GM08714 (cell line): ENCODE data around the gene ARMS2.

Experiments
- H3K4me3 ChIP-seq: fragments of 200-500 bp; sonication (Bioruptor generic); 2 replicates; pipeline ENCODE4 v1.5.1; 2014; ENCODE audit warnings: mild to moderate bottlenecking, low read length, inconsistent platforms
- ZNF274 ChIP-seq: IDR thresholded peaks from 2 replicates; pipeline ENCODE4 v1.6.1; 2012; ENCODE audit warnings: mild to moderate bottlenecking, low read depth, low read length

The ARMS2 gene

DNA sequence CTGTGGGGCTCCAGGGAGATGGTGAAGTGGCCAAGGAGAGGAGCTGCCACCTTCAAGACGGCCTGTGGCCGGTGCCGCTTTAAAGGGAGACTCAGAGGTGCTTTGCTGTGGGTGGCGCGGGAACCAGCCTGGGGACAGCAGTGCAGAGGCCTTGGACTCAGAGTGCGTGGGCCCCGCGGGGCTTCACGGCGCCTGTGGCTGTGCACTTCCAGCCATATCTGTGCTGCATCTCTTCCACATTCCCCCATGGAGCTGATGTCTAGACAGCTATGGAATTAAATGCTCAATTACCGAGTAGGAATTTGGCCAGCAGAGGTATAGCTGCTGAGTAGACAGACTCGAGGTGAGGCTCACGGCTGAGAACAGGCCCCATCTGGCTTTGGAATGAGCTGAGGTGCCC, 48.6 kb downstream of the ARMS2 start:
- H3K4me3 ChIP-seq: no peak overlapping the region
- TF ChIP-seq ZNF274: no peak

GRCh38 chr10:122503886-122504609, 49.6 kb downstream of the ARMS2 start:
- no peak for TF ChIP-seq ZNF274
- no peak overlapping the region for H3K4me3 ChIP-seq

- TF ChIP-seq ZNF274: no peak
- no peak overlapping the region for H3K4me3 ChIP-seq
Measured at GRCh38 chr10:122504610-122504950, 50.1 kb downstream of the ARMS2 start.

DNA sequence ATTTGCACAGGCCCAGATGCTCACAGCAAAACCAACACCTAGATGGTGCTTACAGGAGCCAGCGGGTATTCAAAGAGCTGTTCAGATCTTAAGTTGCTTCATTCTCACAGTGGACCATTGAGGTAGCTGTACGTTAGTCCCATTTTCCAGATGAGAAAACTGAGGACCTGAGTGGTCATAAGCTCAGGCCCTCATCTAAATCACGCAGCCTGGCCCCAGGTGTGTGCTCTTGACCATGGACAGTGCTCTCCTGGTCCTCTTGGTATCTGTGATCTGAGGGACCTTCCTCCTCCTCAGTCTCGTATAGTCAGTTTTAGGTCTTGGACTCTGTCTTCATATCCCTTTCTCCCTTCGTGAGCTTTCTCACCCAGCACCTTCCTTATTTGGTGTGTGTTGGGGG, 50.6 kb downstream of the ARMS2 start:
- no peak overlapping the region for H3K4me3 ChIP-seq
- no peak for TF ChIP-seq ZNF274

DNA sequence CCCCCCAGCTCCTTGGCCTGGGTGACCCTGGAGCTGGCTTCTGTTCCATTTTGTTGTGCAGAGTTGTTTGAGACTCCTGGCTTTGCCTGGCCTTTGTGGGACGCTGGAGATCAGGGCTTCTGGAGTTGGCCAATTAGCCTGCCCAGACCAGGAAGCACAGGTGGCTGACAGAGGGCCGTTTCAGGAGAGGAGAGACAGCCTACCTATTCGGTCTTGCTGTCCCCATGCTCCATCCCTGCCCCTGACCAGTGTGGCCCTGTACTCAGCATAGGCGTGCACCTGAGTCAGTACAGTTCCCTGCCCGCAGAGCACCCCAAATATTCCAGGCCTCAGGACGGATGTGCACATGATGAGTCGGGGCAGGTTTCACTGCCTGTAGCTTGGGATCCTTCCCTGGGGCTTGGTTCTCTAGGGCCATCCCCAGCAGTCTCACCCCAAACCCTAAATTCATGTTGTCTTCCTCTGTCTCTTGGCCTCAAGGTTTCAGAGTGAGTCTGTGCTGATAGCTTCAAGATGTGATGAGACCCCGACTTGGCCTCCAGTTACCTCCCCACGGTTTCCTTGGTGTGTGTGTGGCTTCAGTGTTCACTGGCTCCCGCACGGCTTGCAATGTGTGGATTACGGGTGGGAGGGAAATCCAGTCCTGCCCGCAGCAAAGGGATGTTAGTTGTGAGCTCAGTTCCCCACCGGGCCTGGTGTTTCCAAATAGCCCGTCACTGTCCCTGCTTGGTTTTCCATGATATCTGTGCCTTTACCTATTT, 51.6 kb downstream of the ARMS2 start:
- no peak for TF ChIP-seq ZNF274
- H3K4me3 ChIP-seq: no peak overlapping the region
